ENCODE results near the gene GSX2. TPM values are rescaled to one million over a fixed set of nuclear protein-coding genes. Genes with fewer than 3 reads are reported as not detected.
"Not testable (repeated sequence)": the region's sequence is repeated elsewhere in the genome, so short reads cannot be mapped to it uniquely, and the experiment has no call there.

Gene GSX2
- total RNA-seq (0.04 TPM), polyA plus RNA-seq (ENCODE audit: insufficient read depth in 1 of 8, insufficient read length in 8 of 8, low replicate concordance in 1 of 8) (not detected)
- long read RNA-seq, donor 1 = 0 reads
- long read RNA-seq, donor 2 = 0 reads
- long read RNA-seq, donor 3 = 0 reads
- long read RNA-seq, donor 4 = 0 reads
- long read RNA-seq, donor 5 = 0 reads
- long read RNA-seq, donor 6 = 0 reads
- long read RNA-seq, donor 7 = 0 reads
- long read RNA-seq, donor 8 = 0 reads
- long read RNA-seq, donor 9 = 0 reads
- long read RNA-seq, donor 10 = 0 reads
- long read RNA-seq, donor 11 = 0 reads

- peaks cover 92% of the 10 kb centered on the region for H3K27me3 ChIP-seq (ENCODE audit: control insufficient read depth, insufficient read depth, low read length)
- H3K9me3 ChIP-seq (replicated peaks; ENCODE audit: control insufficient read depth, low read depth, low read length) = no peaks in the 10 kb centered on the region
- under 1% methylated on average over 57 of the region's 66 CpGs for WGBS (ENCODE audit: insufficient coverage)
- no peaks in the 10 kb centered on the region for H3K36me3 ChIP-seq (ENCODE audit: control insufficient read depth, insufficient read depth, low read length)
- no peak for DNase-seq
- peaks cover 38% of the 10 kb centered on the region for H3K4me1 ChIP-seq (ENCODE audit: control insufficient read depth, insufficient read depth, low read length)
- H3K27ac ChIP-seq (ENCODE audit: low read length) = no peak within 1 kb of the TSS
- peak within 1 kb of the TSS; percentile 15 for H3K4me3 ChIP-seq (ENCODE audit: low read length)
These were observed at the start of gene GSX2 for GRCh38 chr4:54099748-54100574. Gene GSX2 (plus strand): TSS chr4:54100163. CDS start chr4:54100345, 182 bp downstream.

GRCh38 chr4:54050214-54050904, 49.6 kb upstream of the GSX2 start:
- Histone ChIP-seq H3K36me3 (ENCODE audit: control insufficient read depth, insufficient read depth, low read length) (peaks cover 2% of the 10 kb centered on the region), H3K4me1 (ENCODE audit: control insufficient read depth, insufficient read depth, low read length) (no peaks in the 10 kb centered on the region)
- WGBS (ENCODE audit: insufficient coverage) = no CpG with 5 or more reads among the region's 1 CpG

GRCh38 chr4:54053322-54053721, 46.6 kb upstream of the GSX2 start:
- H3K27ac ChIP-seq (ENCODE audit: low read length); H3K27me3 ChIP-seq (ENCODE audit: control insufficient read depth, insufficient read depth, low read length); H3K9me3 ChIP-seq (replicated peaks; ENCODE audit: control insufficient read depth, low read depth, low read length); H3K4me1 ChIP-seq (ENCODE audit: control insufficient read depth, insufficient read depth, low read length); H3K4me3 ChIP-seq (ENCODE audit: low read length); DNase-seq; H3K36me3 ChIP-seq (ENCODE audit: control insufficient read depth, insufficient read depth, low read length): not testable (repeated sequence)
- no CpG with 5 or more reads among the region's 5 CpGs for WGBS (ENCODE audit: insufficient coverage)

More at GRCh38 chr4:54050214-54050904, 49.6 kb upstream of the GSX2 start:
- no peaks in the 10 kb centered on the region for H3K9me3 ChIP-seq (replicated peaks; ENCODE audit: control insufficient read depth, low read depth, low read length)
- H3K4me3 ChIP-seq (ENCODE audit: low read length) = no peak overlapping the region
- no peaks in the 10 kb centered on the region for H3K27me3 ChIP-seq (ENCODE audit: control insufficient read depth, insufficient read depth, low read length)
- no peak overlapping the region for H3K27ac ChIP-seq (ENCODE audit: low read length)
- no peak for DNase-seq

GRCh38 chr4:54054501-54054900, 45.5 kb upstream of the GSX2 start:
- Histone ChIP-seq H3K36me3 (ENCODE audit: control insufficient read depth, insufficient read depth, low read length) (no peaks in the 10 kb centered on the region), H3K27me3 (ENCODE audit: control insufficient read depth, insufficient read depth, low read length) (no peaks in the 10 kb centered on the region), H3K4me1 (ENCODE audit: control insufficient read depth, insufficient read depth, low read length) (no peaks in the 10 kb centered on the region), H3K4me3 (ENCODE audit: low read length) (no peak overlapping the region), H3K27ac (ENCODE audit: low read length) (no peak overlapping the region), H3K9me3 (replicated peaks; ENCODE audit: control insufficient read depth, low read depth, low read length) (no peaks in the 10 kb centered on the region)
- WGBS (ENCODE audit: insufficient coverage) = 100% methylated on average over 1 of the region's 2 CpGs
- no peak for DNase-seq

- no peaks in the 10 kb centered on the region for H3K9me3 ChIP-seq (replicated peaks; ENCODE audit: control insufficient read depth, low read depth, low read length)
- no CpG with 5 or more reads among the region's 1 CpG for WGBS (ENCODE audit: insufficient coverage)
- no peaks in the 10 kb centered on the region for H3K4me1 ChIP-seq (ENCODE audit: control insufficient read depth, insufficient read depth, low read length)
- DNase-seq = no peak
- H3K4me3 ChIP-seq (ENCODE audit: low read length) = no peak overlapping the region
- no peak overlapping the region for H3K27ac ChIP-seq (ENCODE audit: low read length)
- no peaks in the 10 kb centered on the region for H3K36me3 ChIP-seq (ENCODE audit: control insufficient read depth, insufficient read depth, low read length)
- H3K27me3 ChIP-seq (ENCODE audit: control insufficient read depth, insufficient read depth, low read length) = no peaks in the 10 kb centered on the region
These were observed 44.5 kb upstream of the GSX2 start for GRCh38 chr4:54055494-54055893.

- H3K9me3 ChIP-seq (replicated peaks; ENCODE audit: control insufficient read depth, low read depth, low read length) = no peaks in the 10 kb centered on the region
- no peak overlapping the region for H3K27ac ChIP-seq (ENCODE audit: low read length)
These were observed 43.6 kb upstream of the GSX2 start for GRCh38 chr4:54056360-54056759.

GRCh38 chr4:54058171-54058570, 41.8 kb upstream of the GSX2 start:
- Histone ChIP-seq H3K4me1 (ENCODE audit: control insufficient read depth, insufficient read depth, low read length) (no peaks in the 10 kb centered on the region), H3K27me3 (ENCODE audit: control insufficient read depth, insufficient read depth, low read length) (no peaks in the 10 kb centered on the region), H3K36me3 (ENCODE audit: control insufficient read depth, insufficient read depth, low read length) (no peaks in the 10 kb centered on the region), H3K9me3 (replicated peaks; ENCODE audit: control insufficient read depth, low read depth, low read length) (no peaks in the 10 kb centered on the region), H3K4me3 (ENCODE audit: low read length) (no peak overlapping the region), H3K27ac (ENCODE audit: low read length) (no peak overlapping the region)
- no peak for DNase-seq
- WGBS (ENCODE audit: insufficient coverage) = no CpG with 5 or more reads among the region's 3 CpGs

More at GRCh38 chr4:54056360-54056759, 43.6 kb upstream of the GSX2 start:
- H3K27me3 ChIP-seq (ENCODE audit: control insufficient read depth, insufficient read depth, low read length) = no peaks in the 10 kb centered on the region
- no peak overlapping the region for H3K4me3 ChIP-seq (ENCODE audit: low read length)
- H3K4me1 ChIP-seq (ENCODE audit: control insufficient read depth, insufficient read depth, low read length) = no peaks in the 10 kb centered on the region
- no peaks in the 10 kb centered on the region for H3K36me3 ChIP-seq (ENCODE audit: control insufficient read depth, insufficient read depth, low read length)
- DNase-seq = no peak

GRCh38 chr4:54060116-54060515, 39.8 kb upstream of the GSX2 start:
- no peak overlapping the region for H3K27ac ChIP-seq (ENCODE audit: low read length)
- no peak overlapping the region for H3K4me3 ChIP-seq (ENCODE audit: low read length)
- WGBS (ENCODE audit: insufficient coverage) = no CpG with 5 or more reads among the region's 2 CpGs
- no peaks in the 10 kb centered on the region for H3K36me3 ChIP-seq (ENCODE audit: control insufficient read depth, insufficient read depth, low read length)
- no peak for DNase-seq
- no peaks in the 10 kb centered on the region for H3K4me1 ChIP-seq (ENCODE audit: control insufficient read depth, insufficient read depth, low read length)
- no peaks in the 10 kb centered on the region for H3K27me3 ChIP-seq (ENCODE audit: control insufficient read depth, insufficient read depth, low read length)
- H3K9me3 ChIP-seq (replicated peaks; ENCODE audit: control insufficient read depth, low read depth, low read length) = no peaks in the 10 kb centered on the region

GRCh38 chr4:54061067-54061466, 38.9 kb upstream of the GSX2 start:
- no peaks in the 10 kb centered on the region for H3K36me3 ChIP-seq (ENCODE audit: control insufficient read depth, insufficient read depth, low read length)
- no peak for DNase-seq
- WGBS (ENCODE audit: insufficient coverage) = no CpG with 5 or more reads among the region's 3 CpGs
- no peaks in the 10 kb centered on the region for H3K9me3 ChIP-seq (replicated peaks; ENCODE audit: control insufficient read depth, low read depth, low read length)
- peaks cover 2% of the 10 kb centered on the region for H3K4me1 ChIP-seq (ENCODE audit: control insufficient read depth, insufficient read depth, low read length)
- no peaks in the 10 kb centered on the region for H3K27me3 ChIP-seq (ENCODE audit: control insufficient read depth, insufficient read depth, low read length)
- H3K27ac ChIP-seq (ENCODE audit: low read length) = no peak overlapping the region
- H3K4me3 ChIP-seq (ENCODE audit: low read length) = no peak overlapping the region

- WGBS (ENCODE audit: insufficient coverage) = no CpG with 5 or more reads among the region's 1 CpG
- DNase-seq = no peak
- Histone ChIP-seq H3K36me3 (ENCODE audit: control insufficient read depth, insufficient read depth, low read length) (no peaks in the 10 kb centered on the region), H3K27me3 (ENCODE audit: control insufficient read depth, insufficient read depth, low read length) (no peaks in the 10 kb centered on the region), H3K4me1 (ENCODE audit: control insufficient read depth, insufficient read depth, low read length) (peaks cover 2% of the 10 kb centered on the region), H3K9me3 (replicated peaks; ENCODE audit: control insufficient read depth, low read depth, low read length) (no peaks in the 10 kb centered on the region), H3K4me3 (ENCODE audit: low read length) (no peak overlapping the region), H3K27ac (ENCODE audit: low read length) (no peak overlapping the region)
These were observed 38.1 kb upstream of the GSX2 start for GRCh38 chr4:54061873-54062272.
